H1 (cell line): Measurements from ENCODE around the gene SPAG16. TPM values are rescaled to one million over a fixed set of nuclear protein-coding genes. Genes with fewer than 3 reads are reported as not detected.

ENCODE experiments used
- CTCF ChIA-PET: fragments of 300-600 bp; sonication (Branson Sonifier 250); formaldehyde crosslinking; loops from one replicate; lab custom pipeline; 2021; ENCODE audit not compliant: partially characterized antibody; lab: Charles Lee
- POLR2A ChIA-PET: fragments of 300-600 bp; sonication (Branson Sonifier 250); formaldehyde crosslinking; loops from one replicate; lab custom pipeline; 2021; ENCODE audit warnings: inconsistent platforms; ENCODE audit not compliant: partially characterized antibody; lab: Charles Lee
- DNase-seq, 2 experiments: peaks; one replicate each; pipeline versions ENCODE4 v3.0.0 to v3.0.0-alpha.2; 2010 to 2022; ENCODE audit warnings: low spot score in 2 of 2, low read depth in 1 of 2, mixed read lengths in 1 of 2
- FAIRE-seq: peaks from 2 replicates; lab custom pipeline; 2011; peaks lifted over from hg19 to GRCh38; lab: Jason Lieb, UNC
- H2AFZ ChIP-seq: 2 replicates; pipeline ENCODE4 v1.8.1; 2012; ENCODE audit warnings: low read length, inconsistent platforms
- H2AK5ac ChIP-seq: 2 replicates; pipeline ENCODE4 v1.6.1; 2013; ENCODE audit warnings: low read depth, low read length
- H2BK120ac ChIP-seq: replicated peaks from 2 replicates; pipeline ENCODE3; 2013; ENCODE audit warnings: low read depth, low read length, inconsistent platforms
- H2BK12ac ChIP-seq: 2 replicates; pipeline ENCODE4 v1.6.1; 2013; ENCODE audit warnings: low read depth, low read length
- H2BK15ac ChIP-seq: 2 replicates; pipeline ENCODE4 v1.6.1; 2013; ENCODE audit warnings: low read length
- H2BK20ac ChIP-seq: 2 replicates; pipeline ENCODE4 v1.6.1; 2013; ENCODE audit warnings: low read length
- H2BK5ac ChIP-seq: 2 replicates; pipeline ENCODE4 v1.6.1; 2013; ENCODE audit warnings: low read depth, low read length
- H3K14ac ChIP-seq: 2 replicates; pipeline ENCODE4 v1.6.1; 2013; ENCODE audit warnings: inconsistent platforms; ENCODE audit not compliant: insufficient read length
- H3K18ac ChIP-seq: 2 replicates; pipeline ENCODE4 v1.6.1; 2013; ENCODE audit warnings: low read length; ENCODE audit errors: extremely low read depth
- H3K23ac ChIP-seq: 2 replicates; pipeline ENCODE4 v1.6.1; 2013; ENCODE audit warnings: inconsistent platforms; ENCODE audit not compliant: insufficient read length
- H3K23me2 ChIP-seq: 2 replicates; pipeline ENCODE4 v1.6.1; 2013; ENCODE audit warnings: low read depth, low read length
- H3K27ac ChIP-seq: 2 replicates; pipeline ENCODE4 v1.6.1; 2011; ENCODE audit warnings: low read depth, low read length, inconsistent platforms
- H3K27me3 ChIP-seq, 4 experiments: replicated peaks in 1 of 4; 1 replicate in 1 of 4; 2 replicates in 3 of 4; pipeline versions ENCODE4 v1.6.1 to v1.8.1; 2011 to 2013; ENCODE audit warnings: low read length in 3 of 4, mild to moderate bottlenecking in 3 of 4, inconsistent platforms in 2 of 4, mixed read lengths in 2 of 4, moderate library complexity in 1 of 4; ENCODE audit not compliant: control insufficient read depth in 3 of 4, insufficient read depth in 3 of 4; ENCODE audit errors: extremely low read depth in 1 of 4
- H3K36me3 ChIP-seq, 4 experiments: 2 replicates each; pipeline versions ENCODE4 v1.6.1 to v1.8.1; 2011 to 2013; ENCODE audit warnings: mild to moderate bottlenecking in 4 of 4, low read length in 3 of 4, moderate library complexity in 2 of 4, control low read depth in 1 of 4, inconsistent platforms in 1 of 4; ENCODE audit not compliant: insufficient read depth in 4 of 4, control insufficient read depth in 2 of 4
- H3K4ac ChIP-seq: replicated peaks from 2 replicates; pipeline ENCODE3; 2013; ENCODE audit warnings: low read length, low read depth, mixed read lengths, inconsistent platforms; ENCODE audit not compliant: insufficient read length
- H3K4me1 ChIP-seq, 4 experiments: replicated peaks in 1 of 4; 1 replicate in 1 of 4; 2 replicates in 3 of 4; pipeline versions ENCODE4 v1.6.1 to v1.8.1; 2011 to 2013; ENCODE audit warnings: low read length in 3 of 4, inconsistent platforms in 2 of 4, mixed read lengths in 1 of 4; ENCODE audit not compliant: insufficient read depth in 4 of 4, control insufficient read depth in 3 of 4
- H3K4me2 ChIP-seq, 2 experiments: 2 replicates each; pipeline versions ENCODE4 v1.6.1 to v1.8.1; 2011 to 2013; ENCODE audit warnings: low read depth in 2 of 2, low read length in 2 of 2, control low read depth in 1 of 2, inconsistent platforms in 1 of 2, mild to moderate bottlenecking in 1 of 2; ENCODE audit not compliant: insufficient read depth in 1 of 2
- H3K4me3 ChIP-seq, 4 experiments: fragments of 200-600, 300-600 bp in 1 of 4; sonication (generic), shearing (Covaris generic), sonication (Bioruptor Twin) in 1 of 4; 2 replicates each; pipeline versions ENCODE4 v1.5.1 to v1.8.1; 2011 to 2016; ENCODE audit warnings: low read length in 4 of 4, low read depth in 3 of 4, control low read depth in 2 of 4, inconsistent platforms in 2 of 4, mild to moderate bottlenecking in 2 of 4, mixed read lengths in 1 of 4, moderate library complexity in 1 of 4; ENCODE audit not compliant: insufficient read depth in 2 of 4; ENCODE audit errors: extremely low read depth in 1 of 4
- H3K56ac ChIP-seq: replicated peaks from 2 replicates; pipeline ENCODE3; 2013; ENCODE audit warnings: low read depth, mild to moderate bottlenecking, mixed read lengths, low read length, inconsistent platforms; ENCODE audit not compliant: insufficient read length
- H3K79me1 ChIP-seq: 2 replicates; pipeline ENCODE4 v1.6.1; 2013; ENCODE audit warnings: low read depth, low read length, control low read depth
- H3K79me2 ChIP-seq, 2 experiments: 2 replicates each; pipeline versions ENCODE4 v1.6.1 to v1.8.1; 2012 to 2013; ENCODE audit warnings: low read length in 2 of 2, mild to moderate bottlenecking in 2 of 2, inconsistent platforms in 1 of 2; ENCODE audit not compliant: insufficient read depth in 2 of 2, control insufficient read depth in 1 of 2
- H3K9ac ChIP-seq, 4 experiments: replicated peaks in 1 of 4; 1 replicate in 1 of 4; 2 replicates in 3 of 4; pipeline versions ENCODE4 v1.6.1 to v1.8.1; 2011 to 2013; ENCODE audit warnings: low read depth in 3 of 4, low read length in 3 of 4, control low read depth in 2 of 4, mild to moderate bottlenecking in 2 of 4, moderate library complexity in 2 of 4, inconsistent platforms in 1 of 4; ENCODE audit errors: extremely low read depth in 1 of 4
- H3K9me3 ChIP-seq, 2 experiments: 2 replicates each; pipeline versions ENCODE4 v1.6.1 to v1.8.1; 2012 to 2013; ENCODE audit warnings: mild to moderate bottlenecking in 2 of 2, moderate library complexity in 2 of 2, control low read depth in 1 of 2, inconsistent platforms in 1 of 2, low read depth in 1 of 2, low read length in 1 of 2, mixed read lengths in 1 of 2; ENCODE audit not compliant: insufficient read depth in 2 of 2
- H4K20me1 ChIP-seq, 2 experiments: replicated peaks in 1 of 2; 2 replicates each; pipeline versions ENCODE3 to v1.8.1; 2011 to 2013; ENCODE audit warnings: inconsistent platforms in 2 of 2, low read length in 2 of 2, mild to moderate bottlenecking in 1 of 2; ENCODE audit not compliant: insufficient read depth in 2 of 2, control insufficient read depth in 1 of 2
- H4K5ac ChIP-seq: 2 replicates; pipeline ENCODE4 v1.6.1; 2013; ENCODE audit warnings: low read length, low read depth, mixed read lengths, inconsistent platforms; ENCODE audit not compliant: insufficient read length
- H4K8ac ChIP-seq: 2 replicates; pipeline ENCODE4 v1.8.0; 2013; ENCODE audit warnings: mild to moderate bottlenecking, moderate library complexity, low read length, inconsistent platforms; ENCODE audit not compliant: insufficient read depth; ENCODE audit errors: extremely low read depth
- H4K91ac ChIP-seq: replicated peaks from 2 replicates; pipeline ENCODE3; 2013; ENCODE audit warnings: low read length, mixed read lengths, inconsistent platforms; ENCODE audit not compliant: insufficient read length
- ATF2 ChIP-seq: IDR thresholded peaks from 2 replicates; pipeline ENCODE4 v1.6.1; 2012; ENCODE audit warnings: low read length, inconsistent platforms
- CHD2 ChIP-seq: IDR thresholded peaks from 2 replicates; pipeline ENCODE4 v1.6.1; 2012; ENCODE audit warnings: low read length, improper control_type of control experiment
- CTCF ChIP-seq, 3 experiments: IDR thresholded peaks; 1 replicate in 2 of 3; 2 replicates in 1 of 3; pipeline versions ENCODE4 v1.5.1 to v1.6.1; 2011; ENCODE audit warnings: low read length in 3 of 3, mild to moderate bottlenecking in 3 of 3, inconsistent platforms in 2 of 3, low read depth in 1 of 3, moderate library complexity in 1 of 3; ENCODE audit not compliant: insufficient read depth in 1 of 3; ENCODE audit errors: control extremely low read depth in 1 of 3
- GTF2F1 ChIP-seq: IDR thresholded peaks from 2 replicates; pipeline ENCODE4 v1.6.1; 2012; ENCODE audit warnings: low read depth, low read length, improper control_type of control experiment, borderline replicate concordance
- NANOG ChIP-seq: IDR thresholded peaks from 2 replicates; pipeline ENCODE4 v1.6.1; 2011; ENCODE audit warnings: low read length, low read depth, mild to moderate bottlenecking, inconsistent platforms; ENCODE audit not compliant: insufficient read depth, poor library complexity, severe bottlenecking
- RNF2 ChIP-seq: fragments of 200-900, 300-1000 bp; sonication (generic); IDR thresholded peaks from 2 replicates; pipeline ENCODE4 v1.7.1; 2016; ENCODE audit warnings: borderline replicate concordance, low read depth, mild to moderate bottlenecking, antibody characterized with exemption, low read length; ENCODE audit not compliant: poor library complexity, severe bottlenecking; ENCODE audit errors: missing control alignments
- YY1 ChIP-seq: IDR thresholded peaks from 2 replicates; pipeline ENCODE4 v1.6.1; 2011; ENCODE audit warnings: low read depth, mild to moderate bottlenecking, low read length
- WGBS, 2 experiments: shearing (Covaris generic) in 1 of 2; methylation state at CpG; one replicate each; pipeline versions ENCODE4 v1.1.6 to v1.1.7; 2013 to 2015; ENCODE audit warnings: low lambda C conversion rate in 2 of 2, mixed read lengths in 2 of 2, inconsistent platforms in 1 of 2, low coverage in 1 of 2, missing lambda C conversion rate in 1 of 2; ENCODE audit not compliant: insufficient replicate concordance in 2 of 2, insufficient coverage in 1 of 2, insufficient read length in 1 of 2; ENCODE audit errors: extremely low coverage in 1 of 2, missing lambda C conversion rate in 1 of 2; 5-methylcytosine and 5-hydroxymethylcytosine counted together
- polyA plus RNA-seq, 7 experiments: library from polyadenylated mRNA; depleted of rRNA in 3 of 7; stranded (reverse) in 5 of 7; unstranded in 2 of 7; fragments of >200 nt in 5 of 7; fragments of 200-250 nt in 2 of 7; gene quantifications; 1 replicate in 5 of 7; 2 replicates in 1 of 7; 4 replicates in 1 of 7; pipeline versions ENCODE4 v1.2.1 to v1.2.3, GENCODE V29; 2011 to 2013; ENCODE audit warnings: missing spikeins in 2 of 7, mixed read lengths in 2 of 7
- total RNA-seq: library from RNA; stranded (reverse); fragmentation: NEBNext Ultra II Directional; extraction: Animal tissue kit (Norgen Biotek cat#: 25700); gene quantifications from 2 replicates; pipeline ENCODE4 v1.2.1, GENCODE V29; 2021

SPAG16 gene
- total and polyA plus RNA-seq, 2 of the 8 experiments (the other 6 are each of a cell fraction or from before 2014, with no cell fraction given), result 6.0 to 14.9 TPM

- no peak for DNase-seq
- no peak overlapping the region for H2BK12ac ChIP-seq
- H3K14ac ChIP-seq, result no peak overlapping the region
- no peak overlapping the region for H3K56ac ChIP-seq
- no peak overlapping the region for H3K4ac ChIP-seq
- H2AK5ac ChIP-seq, result no peak overlapping the region
- no peak overlapping the region for H3K27ac ChIP-seq
- no peaks in the 10 kb centered on the region for H3K27me3 ChIP-seq
- no peak overlapping the region for H2BK15ac ChIP-seq
- H2BK20ac ChIP-seq, result no peak overlapping the region
- 86% methylated on average over 3 of the region's 3 CpGs; no CpG with 5 or more reads in 1 of the 2 experiments for WGBS, 2 experiments
- H2BK120ac ChIP-seq, result no peak overlapping the region
- no peaks in the 10 kb centered on the region for H3K9me3 ChIP-seq
- H3K23me2 ChIP-seq, result no peaks in the 10 kb centered on the region; the same call in 1 of the 2 replicates
- ChIA-PET CTCF (interaction anchor here (1.1 to 1.4 kb wide), 3 partner anchors 9 to 14 kb away, joined by 3 to 4 read pairs (median 3); no protein-coding TSS in a partner anchor), POLR2A (no interaction called here)
- H2BK5ac ChIP-seq, result no peak overlapping the region
- H3K23ac ChIP-seq, result no peak overlapping the region
- no peak overlapping the region for H4K5ac ChIP-seq
- H3K4me3 ChIP-seq, result no peak overlapping the region
- FAIRE-seq, result no peak
- H3K79me2 ChIP-seq, result no peaks in the 10 kb centered on the region
- no peak overlapping the region for H2AFZ ChIP-seq
- no peak overlapping the region for H3K18ac ChIP-seq
- no peaks in the 10 kb centered on the region for H3K36me3 ChIP-seq
- no peak overlapping the region for H3K4me2 ChIP-seq
- H3K4me1 ChIP-seq, result no peaks in the 10 kb centered on the region
- H4K8ac ChIP-seq, result no peak overlapping the region
- no peak overlapping the region for H4K91ac ChIP-seq
- peaks cover 0 to 1% of the 10 kb centered on the region in 2 experiments for H4K20me1 ChIP-seq
- H3K9ac ChIP-seq, result no peak overlapping the region
- H3K79me1 ChIP-seq, result no peaks in the 10 kb centered on the region
- no peak for TF ChIP-seq YY1
- TF ChIP-seq NANOG, result no peak
- TF ChIP-seq CHD2, result no peak
- no peak for TF ChIP-seq ATF2
- TF ChIP-seq CTCF (IDR thresholded peaks at IDR 0.05; ENCODE audit: control extremely low read depth in 1 of 3, insufficient read depth in 1 of 3, low read depth in 1 of 3, low read length in 3 of 3), result no peak
- TF ChIP-seq RNF2, result no peak
- TF ChIP-seq GTF2F1, result no peak
Observed at GRCh38 chr2:214311931-214312749, 1027.9 kb downstream of the SPAG16 start.
